Erythroblast (primary cell): Measurements from ENCODE around the gene SNRNP25.

Experiments
- GATA1 ChIP-seq: IDR thresholded peaks from 2 replicates; pipeline ENCODE4 v1.6.1; 2011; ENCODE audit warnings: low read depth, mild to moderate bottlenecking, control low read depth, low read length, moderate library complexity
- POLR2A ChIP-seq: IDR thresholded peaks from 2 replicates; pipeline ENCODE4 v1.6.1; 2011; ENCODE audit warnings: mild to moderate bottlenecking, low read length

- TF ChIP-seq POLR2A: no peak
- no peak for TF ChIP-seq GATA1
These were observed 10.6 kb downstream of the SNRNP25 start for GRCh38 chr16:63998-64913.
